ENCODE data around the gene NR2F2.

DNA sequence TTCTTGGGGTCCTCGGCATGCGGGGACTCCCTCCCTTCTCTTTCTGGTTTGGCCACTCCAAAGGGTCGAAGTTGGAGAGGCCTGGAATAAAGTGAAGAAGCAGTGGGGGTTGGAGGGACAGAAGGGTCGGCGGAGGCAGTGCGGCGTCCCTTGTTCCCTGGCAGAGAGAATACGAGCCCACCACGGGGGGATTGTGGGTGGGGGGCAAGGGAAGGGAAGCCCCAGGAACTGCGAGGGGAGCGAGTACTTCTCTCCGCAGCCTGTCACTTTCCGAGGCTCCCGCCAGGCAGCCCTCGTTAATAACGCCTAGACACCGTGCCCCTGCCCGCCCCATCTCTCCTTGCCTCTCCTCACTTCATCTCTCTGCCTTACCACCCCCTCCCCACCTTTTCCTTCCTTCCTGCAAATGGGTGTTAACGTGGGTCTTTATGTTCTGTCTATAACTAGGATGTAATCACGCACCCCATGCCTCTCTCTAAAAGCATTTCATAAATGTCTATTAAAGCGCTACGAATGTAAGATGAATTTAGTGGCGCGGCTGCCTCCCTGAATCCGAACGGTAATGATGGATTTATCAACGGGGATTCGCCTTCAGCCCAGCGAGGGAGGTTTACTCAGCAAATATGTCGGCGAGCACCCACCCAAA lies 13.7 kb downstream of the NR2F2 start:
- TF ChIP-seq, protein P1, sequence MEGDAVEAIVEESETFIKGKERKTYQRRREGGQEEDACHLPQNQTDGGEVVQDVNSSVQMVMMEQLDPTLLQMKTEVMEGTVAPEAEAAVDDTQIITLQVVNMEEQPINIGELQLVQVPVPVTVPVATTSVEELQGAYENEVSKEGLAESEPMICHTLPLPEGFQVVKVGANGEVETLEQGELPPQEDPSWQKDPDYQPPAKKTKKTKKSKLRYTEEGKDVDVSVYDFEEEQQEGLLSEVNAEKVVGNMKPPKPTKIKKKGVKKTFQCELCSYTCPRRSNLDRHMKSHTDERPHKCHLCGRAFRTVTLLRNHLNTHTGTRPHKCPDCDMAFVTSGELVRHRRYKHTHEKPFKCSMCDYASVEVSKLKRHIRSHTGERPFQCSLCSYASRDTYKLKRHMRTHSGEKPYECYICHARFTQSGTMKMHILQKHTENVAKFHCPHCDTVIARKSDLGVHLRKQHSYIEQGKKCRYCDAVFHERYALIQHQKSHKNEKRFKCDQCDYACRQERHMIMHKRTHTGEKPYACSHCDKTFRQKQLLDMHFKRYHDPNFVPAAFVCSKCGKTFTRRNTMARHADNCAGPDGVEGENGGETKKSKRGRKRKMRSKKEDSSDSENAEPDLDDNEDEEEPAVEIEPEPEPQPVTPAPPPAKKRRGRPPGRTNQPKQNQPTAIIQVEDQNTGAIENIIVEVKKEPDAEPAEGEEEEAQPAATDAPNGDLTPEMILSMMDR (IDR thresholded peaks at IDR 0.05) = no peak
- TF ChIP-seq EZH2 (IDR thresholded peaks at IDR 0.05; ENCODE audit: borderline replicate concordance, insufficient read depth, low read depth, low read length, poor library complexity, severe bottlenecking) = no peak
